ENCODE data around the gene PLOD3. TPM values are rescaled to one million over a fixed set of nuclear protein-coding genes. Genes with fewer than 3 reads are reported as not detected.
A peak's percentile ranks its signal among the peaks of the same experiment; 100 is the strongest.

The PLOD3 gene
- total RNA-seq, 1 donor from 2014 or later: 86.9 TPM

GRCh38 chr7:101218236-101219125 lies 1.1 kb upstream of the PLOD3 start:
- peak overlapping the region; percentile 91 for H3K27ac Mint-ChIP-seq (ENCODE audit: unreplicated experiment)
- H3K27me3 Mint-ChIP-seq (ENCODE audit: low read depth): no peaks in the 10 kb centered on the region
- TF ChIP-seq CTCF (conservative IDR thresholded peaks at IDR 0.05): no peak
- H3K4me1 Mint-ChIP-seq: peaks cover 23% of the 10 kb centered on the region
- peak overlapping the region; percentile 98 for H3K4me3 Mint-ChIP-seq
- H3K9me3 Mint-ChIP-seq: no peaks in the 10 kb centered on the region
- DNase-seq (ENCODE audit: low read depth, low spot score): no peak
- H3K36me3 Mint-ChIP-seq (ENCODE audit: low read depth): no peaks in the 10 kb centered on the region

- no peaks in the 10 kb centered on the region for H3K9me3 Mint-ChIP-seq
- no peaks in the 10 kb centered on the region for H3K27me3 Mint-ChIP-seq (ENCODE audit: low read depth)
- H3K4me1 Mint-ChIP-seq: peaks cover 23% of the 10 kb centered on the region
- H3K4me3 Mint-ChIP-seq: peak overlapping the region; percentile 98
- no peaks in the 10 kb centered on the region for H3K36me3 Mint-ChIP-seq (ENCODE audit: low read depth)
- no peak for TF ChIP-seq CTCF (conservative IDR thresholded peaks at IDR 0.05)
- no peak for DNase-seq (ENCODE audit: low read depth, low spot score)
- peak overlapping the region; percentile 84 for H3K27ac Mint-ChIP-seq (ENCODE audit: unreplicated experiment)
Measured at GRCh38 chr7:101216860-101217387, 457 bp downstream of the PLOD3 start.

GRCh38 chr7:101216001-101216859 lies 1.2 kb downstream of the PLOD3 start:
- H3K36me3 Mint-ChIP-seq (ENCODE audit: low read depth): no peaks in the 10 kb centered on the region
- peaks cover 23% of the 10 kb centered on the region for H3K4me1 Mint-ChIP-seq
- no peaks in the 10 kb centered on the region for H3K9me3 Mint-ChIP-seq
- H3K27me3 Mint-ChIP-seq (ENCODE audit: low read depth): no peaks in the 10 kb centered on the region
- TF ChIP-seq CTCF (conservative IDR thresholded peaks at IDR 0.05): no peak
- H3K27ac Mint-ChIP-seq (ENCODE audit: unreplicated experiment): peak overlapping the region; percentile 84
- peak overlapping the region; percentile 98 for H3K4me3 Mint-ChIP-seq
- DNase-seq (ENCODE audit: low read depth, low spot score): no peak

- H3K9me3 Mint-ChIP-seq: no peaks in the 10 kb centered on the region
- H3K27me3 Mint-ChIP-seq (ENCODE audit: low read depth): no peaks in the 10 kb centered on the region
- DNase-seq (ENCODE audit: low read depth, low spot score): no peak
- peaks cover 10% of the 10 kb centered on the region for H3K4me1 Mint-ChIP-seq
- H3K4me3 Mint-ChIP-seq: no peak overlapping the region
- no peaks in the 10 kb centered on the region for H3K36me3 Mint-ChIP-seq (ENCODE audit: low read depth)
- no peak for TF ChIP-seq CTCF (conservative IDR thresholded peaks at IDR 0.05)
- no peak overlapping the region for H3K27ac Mint-ChIP-seq (ENCODE audit: unreplicated experiment)
Measured at GRCh38 chr7:101212014-101212413, 5.4 kb downstream of the PLOD3 start.

GRCh38 chr7:101211501-101211900 lies 5.9 kb downstream of the PLOD3 start:
- no peak overlapping the region for H3K4me3 Mint-ChIP-seq
- DNase-seq (ENCODE audit: low read depth, low spot score): no peak
- no peaks in the 10 kb centered on the region for H3K9me3 Mint-ChIP-seq
- H3K27me3 Mint-ChIP-seq (ENCODE audit: low read depth): no peaks in the 10 kb centered on the region
- no peak overlapping the region for H3K27ac Mint-ChIP-seq (ENCODE audit: unreplicated experiment)
- no peaks in the 10 kb centered on the region for H3K36me3 Mint-ChIP-seq (ENCODE audit: low read depth)
- H3K4me1 Mint-ChIP-seq: peaks cover 6% of the 10 kb centered on the region
- no peak for TF ChIP-seq CTCF (conservative IDR thresholded peaks at IDR 0.05)
